Astrocyte (in vitro differentiated cells and primary cell): ENCODE measurements around the gene STXBP5.
"Not testable (repeated sequence)": the region's sequence is repeated elsewhere in the genome, so short reads cannot be mapped to it uniquely, and the experiment has no call there.

ENCODE experiments used
- CTCF ChIP-seq: IDR thresholded peaks from 2 replicates; pipeline ENCODE4 v1.5.1; 2011; ENCODE audit warnings: low read depth, mild to moderate bottlenecking, inconsistent platforms, low read length, moderate library complexity; ENCODE audit not compliant: insufficient read depth
- EZH2 ChIP-seq: IDR thresholded peaks from 2 replicates; pipeline ENCODE4 v1.6.1; 2012; ENCODE audit warnings: mild to moderate bottlenecking, low read length, inconsistent platforms; ENCODE audit not compliant: insufficient read depth

GRCh38 chr6:147254929-147255473, 50.8 kb downstream of the STXBP5 start:
- TF ChIP-seq CTCF, EZH2: not testable (repeated sequence)
